ENCODE data around the gene TPRG1L.
A peak's percentile ranks its signal among the peaks of the same experiment; 100 is the strongest.

The TPRG1L gene

DNA sequence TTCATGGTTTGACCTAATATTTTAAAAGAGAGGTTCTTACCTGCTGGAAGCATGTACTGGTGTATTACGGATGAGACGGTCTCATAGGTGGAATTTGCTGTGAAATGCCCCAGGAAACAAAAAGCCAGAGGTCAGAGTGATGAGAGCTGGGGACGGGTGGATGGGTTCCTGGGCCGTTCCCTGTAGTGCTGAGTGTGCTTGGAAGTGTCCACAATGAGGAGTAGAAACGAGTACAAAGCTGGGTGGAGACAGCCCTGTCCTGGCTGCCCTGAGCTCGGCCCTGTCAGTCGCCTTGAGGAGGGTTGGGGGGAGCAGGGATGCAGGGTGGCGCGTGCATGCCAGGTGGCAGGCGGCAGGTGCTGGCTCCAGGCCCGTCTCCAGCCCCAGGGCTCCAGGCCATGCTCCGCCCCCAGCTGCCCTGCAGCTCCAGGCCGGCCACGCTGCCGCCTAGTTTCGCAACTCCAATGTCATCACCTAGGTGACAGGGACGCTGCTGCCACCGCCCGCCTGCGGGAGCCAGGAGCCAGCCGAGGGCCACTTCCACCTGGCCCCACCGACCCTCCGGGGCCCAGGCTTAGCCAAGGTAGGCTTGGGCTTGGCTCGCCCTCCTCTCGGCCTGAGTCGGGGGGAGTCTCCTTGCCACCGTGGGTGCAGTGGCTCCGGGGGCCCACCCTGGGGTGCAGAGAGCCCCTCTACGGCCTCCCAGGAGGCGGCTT lies 43.9 kb downstream of the TPRG1L start:
- peak; percentile 30 to 60 for DNase-seq

GRCh38 chr1:3669421-3669821 lies 44.6 kb downstream of the TPRG1L start:
- no peak for DNase-seq

- no peak for DNase-seq
Measured at GRCh38 chr1:3669971-3670431, 45.2 kb downstream of the TPRG1L start.

DNA sequence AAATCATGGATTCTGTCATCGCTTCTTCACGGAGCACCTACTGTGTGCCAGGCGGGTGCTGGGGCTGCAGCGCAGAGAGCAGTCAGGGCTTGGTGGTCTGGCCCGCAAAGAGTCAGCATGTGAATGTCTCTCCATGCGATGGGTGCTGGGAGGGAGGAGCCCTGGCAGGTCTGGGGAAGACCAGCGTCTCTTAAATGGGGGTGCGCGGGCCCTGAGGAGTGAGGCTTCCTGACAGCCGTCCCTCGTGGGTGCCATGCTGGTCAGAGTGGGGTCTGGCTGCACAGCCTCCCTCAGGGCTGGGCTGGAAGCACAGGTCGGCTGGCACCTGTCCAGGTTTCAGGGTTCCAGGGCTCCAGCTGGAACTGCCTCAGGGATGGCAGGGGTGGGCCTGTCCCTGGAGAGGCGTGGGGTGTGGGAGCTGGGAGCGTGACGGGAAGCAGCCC lies 46.0 kb downstream of the TPRG1L start:
- no peak for DNase-seq

DNA sequence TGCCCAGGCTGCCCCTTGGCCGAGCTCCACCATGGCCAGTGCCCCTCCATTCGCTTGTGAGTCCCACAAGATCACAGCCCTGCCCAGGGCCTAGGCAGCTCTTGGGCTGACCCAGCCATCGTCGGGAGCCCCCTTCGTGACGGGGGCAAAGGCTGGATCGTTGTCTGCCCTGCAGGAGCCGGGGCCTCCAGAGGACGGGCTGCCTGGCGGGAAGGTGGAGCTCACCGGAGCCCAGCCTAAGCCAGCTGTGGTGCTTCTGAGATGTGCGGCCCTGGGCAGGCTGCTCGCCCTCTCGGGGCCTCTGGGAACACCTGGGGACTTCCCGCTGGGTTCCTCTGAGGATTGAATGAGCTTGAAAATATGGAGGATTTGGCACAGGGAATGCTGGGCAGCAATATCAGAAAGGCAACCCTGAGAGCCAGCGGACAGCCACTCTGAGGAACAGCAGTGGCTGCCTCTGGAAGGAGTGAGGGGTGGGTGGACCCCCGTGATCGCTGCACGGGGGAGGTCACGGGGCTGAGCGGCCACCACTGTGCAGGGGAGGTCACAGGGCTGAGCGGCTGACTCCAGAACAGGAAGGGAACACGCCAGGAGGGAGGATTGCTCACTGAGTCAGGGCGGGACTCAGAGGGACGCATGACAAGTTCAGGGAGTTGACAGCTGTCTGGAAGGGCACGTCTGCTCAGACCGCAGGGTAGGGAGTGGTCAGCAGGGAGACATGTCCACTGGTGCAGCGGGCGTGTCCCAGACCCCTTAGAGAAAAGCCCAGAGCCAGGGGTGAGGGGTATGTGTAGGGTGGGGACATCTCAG lies 46.8 kb downstream of the TPRG1L start:
- DNase-seq: no peak

DNA sequence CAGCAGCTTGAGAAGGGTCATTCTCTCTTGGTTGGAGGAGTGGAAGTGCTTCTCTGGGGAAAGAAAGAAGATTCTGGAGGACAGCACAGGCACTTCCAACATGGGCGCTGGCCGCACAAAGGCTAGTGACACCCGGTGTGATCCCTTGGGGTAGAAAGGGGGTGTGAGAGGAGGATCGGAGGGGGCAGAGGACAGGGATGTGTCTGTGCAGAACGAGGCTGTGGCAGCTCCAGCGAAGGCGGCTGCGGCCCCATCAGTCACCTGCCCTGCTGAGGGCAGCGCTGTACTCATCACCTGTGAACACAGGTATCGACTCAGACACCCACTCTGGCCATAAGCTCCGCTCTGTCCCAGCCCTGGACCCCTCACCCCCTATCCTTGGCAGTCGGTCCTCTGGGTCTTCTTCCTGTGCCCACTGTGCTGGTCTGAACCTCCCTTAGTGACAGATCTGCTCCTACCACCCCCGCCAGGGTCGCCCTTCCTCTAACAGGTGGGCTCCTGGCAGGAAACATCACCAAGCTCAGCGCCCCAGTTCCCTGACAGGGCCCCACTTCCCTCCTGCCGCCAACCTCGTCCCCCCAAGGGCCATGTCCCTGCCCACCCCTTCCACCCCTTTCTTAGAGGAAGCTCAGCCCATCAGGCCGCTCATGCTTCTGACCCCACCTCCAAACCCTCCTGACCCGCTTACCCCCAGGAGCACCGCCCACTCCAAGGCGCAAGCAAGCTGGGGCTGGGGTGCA lies 47.6 kb downstream of the TPRG1L start:
- DNase-seq: no peak

DNA sequence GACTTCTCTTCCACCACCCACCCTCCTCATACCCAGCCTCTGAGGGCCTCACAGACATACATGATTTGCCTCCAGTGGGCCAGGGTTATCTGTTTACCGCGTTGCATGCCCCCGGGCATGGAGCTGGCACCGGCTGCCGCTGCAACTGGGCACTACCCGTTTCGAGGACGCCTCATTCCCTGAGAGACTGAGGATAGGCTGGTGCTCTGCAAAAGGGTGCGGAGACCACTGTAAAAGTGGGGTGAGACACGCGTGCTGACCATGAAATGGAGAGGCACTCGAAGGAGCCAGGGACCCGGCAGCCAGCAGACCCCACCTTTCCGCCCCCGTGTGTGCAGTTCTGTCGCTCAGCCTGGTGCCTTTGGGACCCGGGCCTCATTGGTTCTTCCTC lies 48.2 kb downstream of the TPRG1L start:
- DNase-seq: no peak

DNA sequence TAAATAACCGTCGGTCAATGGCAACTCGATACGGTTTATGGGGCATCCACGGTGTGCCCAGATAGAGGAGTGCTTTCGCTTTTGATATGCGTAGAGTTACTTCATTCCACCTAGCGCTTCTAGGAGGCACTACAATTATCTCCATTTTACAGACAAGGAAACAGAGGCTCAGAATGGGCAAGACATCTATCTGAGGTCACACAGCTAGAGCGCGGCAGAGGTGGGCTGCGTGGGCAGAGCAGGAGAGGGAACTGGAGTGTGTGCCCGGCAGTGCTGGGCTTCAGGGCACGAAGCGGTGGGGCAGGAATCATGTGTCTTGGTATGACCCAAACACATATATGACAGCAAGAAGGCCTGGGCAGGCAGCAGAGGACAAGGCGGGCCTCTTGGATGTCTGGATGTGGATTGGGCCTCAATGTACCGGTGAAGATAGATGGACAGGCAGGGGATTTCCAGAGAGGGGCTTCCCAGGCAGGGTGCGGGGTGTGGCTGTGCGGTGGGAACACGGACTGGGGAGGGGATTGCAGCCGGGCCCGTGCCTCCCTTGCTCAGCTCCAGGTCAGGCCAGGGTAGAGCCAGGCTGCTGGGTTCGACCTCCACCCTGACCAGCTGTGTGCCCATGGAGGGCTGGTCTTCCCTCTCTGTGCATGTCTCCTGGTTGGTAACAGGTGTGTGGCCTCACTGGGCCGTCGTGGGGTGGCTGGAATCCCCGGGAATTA lies 48.7 kb downstream of the TPRG1L start:
- DNase-seq: no peak

GRCh38 chr1:3674100-3675094 lies 49.6 kb downstream of the TPRG1L start:
- DNase-seq: no peak

- DNase-seq: no peak
Measured at GRCh38 chr1:3675436-3675835, 50.6 kb downstream of the TPRG1L start.

- no peak for DNase-seq
Measured at GRCh38 chr1:3676581-3677470, 52.0 kb downstream of the TPRG1L start.

DNA sequence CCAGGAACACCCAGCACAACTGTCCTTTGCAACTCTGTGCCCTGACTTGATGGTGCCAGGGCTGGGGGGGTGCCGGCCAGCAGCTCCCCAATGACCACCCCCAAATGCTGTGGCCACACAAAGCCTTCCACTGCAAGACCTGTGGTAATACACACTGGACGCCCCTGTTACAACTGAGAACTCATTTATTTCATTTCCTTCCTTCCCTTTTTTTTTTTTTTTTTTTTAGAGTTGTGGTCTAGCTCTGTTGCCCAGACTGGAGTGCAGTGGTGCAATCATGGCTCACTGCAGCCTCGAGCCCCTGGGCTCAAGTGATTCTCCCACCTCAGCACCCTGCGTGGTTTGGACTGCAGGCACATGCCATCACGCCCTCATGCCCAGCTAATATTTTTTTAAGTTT lies 52.7 kb downstream of the TPRG1L start:
- DNase-seq: no peak

- DNase-seq: no peak
Measured at GRCh38 chr1:3678361-3679097, 53.7 kb downstream of the TPRG1L start.

DNA sequence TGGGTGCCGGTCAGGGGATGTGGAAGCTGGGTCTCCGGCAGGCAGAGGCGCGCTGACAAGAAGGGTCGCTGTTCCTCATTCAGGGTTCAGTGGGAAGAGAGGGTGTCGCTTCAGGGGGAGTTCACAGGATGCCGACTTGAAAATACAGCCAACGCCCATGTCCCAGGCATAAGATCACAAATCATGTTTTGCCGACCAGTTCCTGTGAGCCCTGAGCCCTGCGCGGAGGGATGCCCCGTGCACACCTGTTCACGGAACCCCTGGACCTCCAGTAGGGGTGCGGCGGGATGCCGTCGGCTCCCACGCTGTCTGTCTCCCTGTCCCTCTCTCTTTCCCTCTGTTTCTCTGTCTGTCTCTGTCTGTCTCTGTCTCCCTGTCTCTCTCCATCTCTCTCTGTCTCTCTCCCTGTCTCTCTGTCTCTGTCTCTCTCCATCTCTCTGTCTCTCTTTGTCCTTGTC lies 54.3 kb downstream of the TPRG1L start:
- DNase-seq: no peak

Measured in cerebellar nuclear complex (tissue), 1 donor.